Measurements from ENCODE around the gene CCNC. TPM values are rescaled to one million over a fixed set of nuclear protein-coding genes. Genes with fewer than 3 reads are reported as not detected.
A peak's percentile ranks its signal among the peaks of the same experiment; 100 is the strongest.

The CCNC gene
- total RNA-seq, 6 experiments from 2014 or later: 40.9 to 46.3 (median 43.1) TPM

DNA sequence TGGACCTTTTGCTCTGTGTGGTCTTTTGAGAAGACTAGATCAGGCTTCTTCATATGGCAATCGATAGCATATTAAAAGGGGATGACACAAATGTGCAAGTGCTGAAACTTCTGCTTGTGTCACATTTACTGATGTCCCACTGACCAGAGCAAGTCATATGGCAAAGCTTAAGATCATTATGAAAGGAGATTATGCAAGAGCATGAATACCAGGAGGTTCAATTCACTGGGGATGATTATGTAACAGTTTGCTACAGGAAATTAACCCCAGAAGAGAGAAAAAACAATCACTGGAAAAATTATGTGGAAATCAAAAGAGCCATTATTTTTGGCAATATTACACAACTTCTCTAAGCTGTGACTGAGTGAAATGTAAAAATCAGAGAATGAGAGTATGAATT is 24.4 kb upstream of the CCNC start:
- DNase-seq: no peak
- no peak overlapping the region for H3K27ac Mint-ChIP-seq
- peaks cover 15% of the 10 kb centered on the region; the same call in 1 of the 2 replicates for H3K4me1 Mint-ChIP-seq (ENCODE audit: low read depth)
- 0 out of 2 replicates have a peak, but pooled peaks cover 4% of the 10 kb centered on the region for H3K36me3 Mint-ChIP-seq (ENCODE audit: low read depth)
- no peak overlapping the region for H3K4me3 Mint-ChIP-seq
- TF ChIP-seq CTCF (IDR thresholded peaks at IDR 0.05): no peak
- H3K9me3 Mint-ChIP-seq: no peaks in the 10 kb centered on the region
- peaks cover 54% of the 10 kb centered on the region for H3K27me3 Mint-ChIP-seq (ENCODE audit: insufficient read depth)

- Mint-ChIP-seq H3K27me3 (ENCODE audit: insufficient read depth) (peaks cover 48% of the 10 kb centered on the region), H3K9me3 (no peaks in the 10 kb centered on the region), H3K4me1 (ENCODE audit: low read depth) (peaks cover 15% of the 10 kb centered on the region; the same call in 1 of the 2 replicates), H3K27ac (no peak overlapping the region), H3K36me3 (ENCODE audit: low read depth) (0 out of 2 replicates have a peak, but pooled peaks cover 4% of the 10 kb centered on the region), H3K4me3 (peak overlapping the region; percentile 30; the same call in 1 of the 2 replicates)
- DNase-seq: no peak
- no peak for TF ChIP-seq CTCF (IDR thresholded peaks at IDR 0.05)
Measured at GRCh38 chr6:99591673-99592364, 23.4 kb upstream of the CCNC start.

GRCh38 chr6:99590728-99591672 is 22.5 kb upstream of the CCNC start:
- Mint-ChIP-seq H3K4me1 (ENCODE audit: low read depth) (peaks cover 15% of the 10 kb centered on the region; the same call in 1 of the 2 replicates), H3K27me3 (ENCODE audit: insufficient read depth) (peaks cover 45% of the 10 kb centered on the region)
- no peak for DNase-seq

GRCh38 chr6:99589907-99590493 is 21.5 kb upstream of the CCNC start:
- Mint-ChIP-seq H3K27me3 (ENCODE audit: insufficient read depth) (peaks cover 46% of the 10 kb centered on the region), H3K36me3 (ENCODE audit: low read depth) (no peaks in the 10 kb centered on the region), H3K4me1 (ENCODE audit: low read depth) (peaks cover 15% of the 10 kb centered on the region; the same call in 1 of the 2 replicates), H3K27ac (no peak overlapping the region), H3K9me3 (no peaks in the 10 kb centered on the region), H3K4me3 (peak overlapping the region; percentile 49; the same call in 1 of the 2 replicates)
- TF ChIP-seq CTCF (IDR thresholded peaks at IDR 0.05): no peak
- DNase-seq: no peak

More at GRCh38 chr6:99590728-99591672, 22.5 kb upstream of the CCNC start:
- Mint-ChIP-seq H3K27ac (no peak overlapping the region), H3K4me3 (peak overlapping the region; percentile 30; the same call in 1 of the 2 replicates), H3K9me3 (no peaks in the 10 kb centered on the region), H3K36me3 (ENCODE audit: low read depth) (0 out of 2 replicates have a peak, but pooled peaks cover 4% of the 10 kb centered on the region)
- TF ChIP-seq CTCF (IDR thresholded peaks at IDR 0.05): no peak

GRCh38 chr6:99589290-99589672 is 20.8 kb upstream of the CCNC start:
- H3K9me3 Mint-ChIP-seq: no peaks in the 10 kb centered on the region
- H3K27ac Mint-ChIP-seq: no peak overlapping the region
- peaks cover 40% of the 10 kb centered on the region for H3K27me3 Mint-ChIP-seq (ENCODE audit: insufficient read depth)
- DNase-seq: no peak
- H3K4me1 Mint-ChIP-seq (ENCODE audit: low read depth): peaks cover 15% of the 10 kb centered on the region; the same call in 1 of the 2 replicates
- peak overlapping the region; percentile 86 for H3K4me3 Mint-ChIP-seq
- no peak for TF ChIP-seq CTCF (IDR thresholded peaks at IDR 0.05)
- no peaks in the 10 kb centered on the region for H3K36me3 Mint-ChIP-seq (ENCODE audit: low read depth)

All from HFFc6 (cell line).